Ishikawa (cell line): Measurements from ENCODE around the gene TNRC6B.

Source experiments
- CEBPB ChIP-seq: IDR thresholded peaks from 2 replicates; pipeline ENCODE4 v1.6.1; 2012
- FOXM1 ChIP-seq: IDR thresholded peaks from 2 replicates; pipeline ENCODE4 v1.6.1; 2012; ENCODE audit warnings: low read depth, borderline replicate concordance
- TAF1 ChIP-seq: IDR thresholded peaks from 2 replicates; pipeline ENCODE4 v1.6.1; 2012; ENCODE audit warnings: low read depth, mild to moderate bottlenecking
- TF ChIP-seq, protein P1 (sequence below): IDR thresholded peaks from 2 replicates; pipeline ENCODE4 v1.6.1; 2012
- TF ChIP-seq, protein P2 (sequence below): IDR thresholded peaks from 2 replicates; pipeline ENCODE4 v1.6.1; 2012; ENCODE audit warnings: low read depth, mild to moderate bottlenecking

DNA sequence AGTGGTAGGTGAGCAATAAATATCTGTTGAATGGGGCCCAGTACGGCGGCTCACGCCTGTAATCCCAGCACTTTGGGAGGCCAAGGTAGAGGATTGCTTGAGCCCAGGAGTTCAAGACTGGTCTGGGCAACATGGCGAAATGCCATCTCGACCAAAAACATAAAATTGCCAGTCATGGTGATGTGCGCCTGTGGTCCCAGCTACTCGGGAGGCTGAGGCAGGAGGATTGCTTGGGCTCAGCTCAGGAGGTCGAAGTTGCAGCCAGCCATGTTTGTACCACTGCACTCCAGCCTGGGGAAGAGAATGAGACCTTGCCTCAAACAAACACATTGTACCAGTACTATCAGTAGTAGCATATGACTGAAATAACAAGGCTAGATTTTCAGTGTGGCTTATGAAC lies 196.8 kb downstream of the TNRC6B start:
- TF ChIP-seq, protein P1, sequence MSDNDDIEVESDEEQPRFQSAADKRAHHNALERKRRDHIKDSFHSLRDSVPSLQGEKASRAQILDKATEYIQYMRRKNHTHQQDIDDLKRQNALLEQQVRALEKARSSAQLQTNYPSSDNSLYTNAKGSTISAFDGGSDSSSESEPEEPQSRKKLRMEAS = no peak
- TF ChIP-seq, protein P2, sequence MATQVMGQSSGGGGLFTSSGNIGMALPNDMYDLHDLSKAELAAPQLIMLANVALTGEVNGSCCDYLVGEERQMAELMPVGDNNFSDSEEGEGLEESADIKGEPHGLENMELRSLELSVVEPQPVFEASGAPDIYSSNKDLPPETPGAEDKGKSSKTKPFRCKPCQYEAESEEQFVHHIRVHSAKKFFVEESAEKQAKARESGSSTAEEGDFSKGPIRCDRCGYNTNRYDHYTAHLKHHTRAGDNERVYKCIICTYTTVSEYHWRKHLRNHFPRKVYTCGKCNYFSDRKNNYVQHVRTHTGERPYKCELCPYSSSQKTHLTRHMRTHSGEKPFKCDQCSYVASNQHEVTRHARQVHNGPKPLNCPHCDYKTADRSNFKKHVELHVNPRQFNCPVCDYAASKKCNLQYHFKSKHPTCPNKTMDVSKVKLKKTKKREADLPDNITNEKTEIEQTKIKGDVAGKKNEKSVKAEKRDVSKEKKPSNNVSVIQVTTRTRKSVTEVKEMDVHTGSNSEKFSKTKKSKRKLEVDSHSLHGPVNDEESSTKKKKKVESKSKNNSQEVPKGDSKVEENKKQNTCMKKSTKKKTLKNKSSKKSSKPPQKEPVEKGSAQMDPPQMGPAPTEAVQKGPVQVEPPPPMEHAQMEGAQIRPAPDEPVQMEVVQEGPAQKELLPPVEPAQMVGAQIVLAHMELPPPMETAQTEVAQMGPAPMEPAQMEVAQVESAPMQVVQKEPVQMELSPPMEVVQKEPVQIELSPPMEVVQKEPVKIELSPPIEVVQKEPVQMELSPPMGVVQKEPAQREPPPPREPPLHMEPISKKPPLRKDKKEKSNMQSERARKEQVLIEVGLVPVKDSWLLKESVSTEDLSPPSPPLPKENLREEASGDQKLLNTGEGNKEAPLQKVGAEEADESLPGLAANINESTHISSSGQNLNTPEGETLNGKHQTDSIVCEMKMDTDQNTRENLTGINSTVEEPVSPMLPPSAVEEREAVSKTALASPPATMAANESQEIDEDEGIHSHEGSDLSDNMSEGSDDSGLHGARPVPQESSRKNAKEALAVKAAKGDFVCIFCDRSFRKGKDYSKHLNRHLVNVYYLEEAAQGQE = no peak
- TF ChIP-seq TAF1 = no peak
- no peak for TF ChIP-seq FOXM1
- TF ChIP-seq CEBPB = no peak
